SK-N-MC (cell line): ENCODE data around the gene HSH2D.

Experiments used
- EZH2 ChIP-seq: fragments of 200-600 bp; sonication (generic); IDR thresholded peaks from one replicate; pipeline ENCODE4 v1.6.1; 2017; ENCODE audit warnings: antibody characterized with exemption
- FOXP2 ChIP-seq: optimal IDR thresholded peaks from 2 replicates; pipeline ENCODE3; 2011; ENCODE audit warnings: mild to moderate bottlenecking, moderate library complexity; ENCODE audit not compliant: insufficient read depth; ENCODE audit errors: extremely low read length, control extremely low read depth
- POLR2AphosphoS5 ChIP-seq: IDR thresholded peaks from 2 replicates; pipeline ENCODE4 v1.6.1; 2012; ENCODE audit warnings: mild to moderate bottlenecking, low read depth, low read length, borderline replicate concordance

- no peak for TF ChIP-seq POLR2AphosphoS5
- no peak for TF ChIP-seq EZH2
- TF ChIP-seq FOXP2: no peak
These were observed 2.4 kb upstream of the HSH2D start for GRCh38 chr19:16141043-16141442.
